ENCODE results near the gene ZNF627.
"Not testable (repeated sequence)": the region's sequence is repeated elsewhere in the genome, so short reads cannot be mapped to it uniquely, and the experiment has no call there.

Gene ZNF627

DNA sequence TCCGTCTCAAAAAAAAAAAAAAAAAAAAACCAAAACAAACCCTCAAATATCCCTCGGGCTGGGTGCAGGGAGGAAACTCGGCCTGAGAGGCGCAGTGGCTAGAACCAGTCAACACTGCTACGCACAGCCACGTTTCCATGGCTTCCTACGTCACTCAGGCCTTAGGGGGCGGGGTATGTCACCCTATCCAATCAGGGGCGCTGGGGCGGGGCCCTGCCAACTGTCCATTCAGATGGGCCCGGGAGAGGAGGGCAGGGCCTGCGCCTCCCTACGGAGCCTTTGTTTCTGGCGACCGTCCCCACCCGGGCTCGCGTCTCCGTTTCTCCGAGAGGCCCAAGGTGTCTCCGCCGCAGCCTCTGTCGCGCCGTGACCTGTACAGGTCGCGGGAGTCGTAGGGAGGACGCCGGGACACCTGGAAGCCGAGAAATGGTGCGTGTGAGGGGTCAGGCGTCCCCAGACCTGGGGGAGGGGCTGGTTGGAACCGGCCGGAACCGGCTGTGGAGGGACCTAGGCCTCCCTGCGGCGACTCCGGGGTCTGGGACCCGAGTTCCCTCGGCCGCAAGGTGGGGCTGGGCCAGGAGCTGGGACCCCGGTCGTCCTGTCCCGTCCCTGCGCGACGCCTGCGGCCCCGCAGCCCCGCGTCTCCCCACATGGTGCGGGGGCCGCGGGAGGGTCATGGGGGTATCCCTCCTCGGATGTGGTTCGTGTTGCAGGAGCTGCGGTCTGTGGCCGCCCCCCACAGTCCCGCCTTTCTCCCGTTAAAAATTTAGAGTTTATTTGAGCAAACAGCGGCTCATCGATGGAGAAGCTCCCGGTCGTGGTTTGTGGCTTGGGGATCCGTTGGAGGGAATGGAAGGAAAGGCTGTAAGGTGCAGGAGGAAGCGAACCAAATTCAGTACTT lies at the start of gene ZNF627:
Gene ZNF627 (plus strand): TSS at position 282 of the 901 bp plus-strand sequence. CDS start 145 bp downstream, at position 427.
- DNase-seq (ENCODE audit: low read depth) = peak; percentile 98

DNA sequence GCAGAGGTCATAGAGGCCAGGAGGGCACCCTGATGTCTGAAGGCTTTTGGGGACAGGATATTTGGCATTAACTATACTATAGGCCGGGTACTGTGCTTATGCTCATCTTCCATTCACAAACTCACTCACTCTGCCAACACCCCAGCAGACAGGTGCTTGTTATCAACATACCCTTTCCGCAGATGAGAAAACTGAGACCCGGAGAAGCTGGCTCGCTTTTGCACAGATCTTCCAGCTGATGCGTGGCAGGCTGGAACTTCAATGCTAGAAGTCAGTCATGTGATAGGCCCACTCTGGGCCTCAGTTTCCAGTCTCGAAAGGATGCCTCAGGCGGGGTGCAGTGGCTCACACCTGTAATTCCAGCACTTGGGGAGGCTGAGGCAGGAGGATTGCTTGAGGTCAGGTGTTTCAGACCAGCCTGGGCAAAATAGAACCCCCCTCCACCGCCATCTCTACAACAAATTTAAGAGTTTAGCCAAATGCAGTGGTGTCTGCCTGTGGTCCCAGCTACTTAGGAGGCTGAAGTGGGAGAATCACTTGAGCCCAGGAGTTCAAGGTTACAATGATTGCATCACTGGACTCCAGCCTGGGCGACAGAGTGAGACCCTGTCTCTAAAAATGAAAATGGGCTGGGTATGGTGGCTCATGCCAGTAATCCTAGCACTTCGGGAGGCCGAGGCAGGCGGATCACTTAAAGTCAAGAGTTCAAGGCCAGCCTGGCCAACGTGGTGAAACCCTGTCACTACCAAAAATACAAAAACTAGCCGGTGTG lies 49.2 kb upstream of the ZNF627 start:
- no peak for DNase-seq (ENCODE audit: low read depth)

DNA sequence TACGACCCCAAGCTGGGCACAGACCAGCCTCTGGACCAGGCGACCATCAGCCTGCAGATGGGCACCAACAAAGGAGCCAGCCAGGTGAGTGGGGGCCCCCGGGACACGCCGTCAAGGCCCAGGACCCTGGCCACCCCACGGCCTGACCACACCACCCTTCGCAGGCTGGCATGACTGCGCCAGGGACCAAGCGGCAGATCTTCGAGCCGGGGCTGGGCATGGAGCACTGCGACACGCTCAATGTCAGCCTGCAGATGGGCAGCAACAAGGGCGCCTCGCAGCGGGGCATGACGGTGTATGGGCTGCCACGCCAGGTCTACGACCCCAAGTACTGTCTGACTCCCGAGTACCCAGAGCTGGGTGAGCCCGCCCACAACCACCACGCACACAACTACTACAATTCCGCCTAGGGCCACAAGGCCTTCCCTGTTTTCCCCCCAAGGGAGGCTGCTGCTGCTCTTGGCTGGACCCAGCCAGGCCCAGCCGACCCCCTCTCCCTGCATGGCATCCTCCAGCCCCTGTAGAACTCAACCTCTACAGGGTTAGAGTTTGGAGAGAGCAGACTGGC lies 47.8 kb upstream of the ZNF627 start:
- DNase-seq (ENCODE audit: low read depth) = no peak

DNA sequence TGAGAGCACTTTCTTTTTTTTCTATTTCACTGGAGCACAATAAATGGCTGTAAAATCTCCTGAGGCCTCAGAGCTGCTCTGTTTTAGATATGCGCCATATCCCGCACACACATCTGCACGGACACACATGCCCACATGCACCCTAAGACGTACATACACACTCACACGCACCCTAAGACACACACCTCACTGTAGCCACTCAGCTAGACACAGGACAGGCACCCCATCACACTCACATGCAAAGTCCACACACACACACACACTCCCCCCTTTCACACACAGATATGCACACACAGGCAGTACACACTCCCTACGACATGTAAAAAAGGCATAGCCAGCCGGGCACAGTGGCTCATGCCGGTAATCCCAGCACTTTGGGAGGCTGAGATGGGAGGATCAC lies 47.0 kb upstream of the ZNF627 start:
- no peak for DNase-seq (ENCODE audit: low read depth)

DNA sequence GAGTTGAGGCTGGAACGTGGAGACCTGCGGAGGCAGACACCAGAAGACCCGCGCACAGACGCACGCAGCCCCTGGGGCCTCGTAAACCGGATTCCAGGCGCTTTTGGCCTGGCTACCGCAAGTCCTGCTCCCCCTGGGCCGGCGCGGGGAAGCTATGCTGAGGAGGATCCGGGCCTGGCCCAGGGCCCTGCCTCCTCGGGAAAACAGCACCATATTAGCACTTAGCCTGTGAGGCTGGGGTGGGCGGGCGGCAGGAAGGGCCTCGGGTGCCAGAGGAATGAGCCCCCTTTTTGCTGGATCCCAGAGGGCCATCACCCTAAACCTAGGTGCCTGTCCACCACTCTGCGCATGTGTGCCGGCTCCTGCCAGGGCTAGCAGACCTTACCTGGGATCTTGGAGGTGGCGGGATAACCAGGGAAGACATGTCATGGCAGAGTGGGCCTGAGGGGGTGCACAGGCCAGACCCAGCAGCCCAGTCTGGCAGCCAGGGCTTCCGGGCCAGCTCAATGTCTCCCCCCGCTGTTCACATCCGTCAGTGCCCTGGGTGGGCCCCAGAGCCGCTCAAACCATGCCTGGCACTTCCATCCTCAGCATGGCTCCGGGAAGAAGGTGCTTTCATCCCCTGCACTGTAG lies 45.6 kb upstream of the ZNF627 start:
- no peak for DNase-seq (ENCODE audit: low read depth)

DNA sequence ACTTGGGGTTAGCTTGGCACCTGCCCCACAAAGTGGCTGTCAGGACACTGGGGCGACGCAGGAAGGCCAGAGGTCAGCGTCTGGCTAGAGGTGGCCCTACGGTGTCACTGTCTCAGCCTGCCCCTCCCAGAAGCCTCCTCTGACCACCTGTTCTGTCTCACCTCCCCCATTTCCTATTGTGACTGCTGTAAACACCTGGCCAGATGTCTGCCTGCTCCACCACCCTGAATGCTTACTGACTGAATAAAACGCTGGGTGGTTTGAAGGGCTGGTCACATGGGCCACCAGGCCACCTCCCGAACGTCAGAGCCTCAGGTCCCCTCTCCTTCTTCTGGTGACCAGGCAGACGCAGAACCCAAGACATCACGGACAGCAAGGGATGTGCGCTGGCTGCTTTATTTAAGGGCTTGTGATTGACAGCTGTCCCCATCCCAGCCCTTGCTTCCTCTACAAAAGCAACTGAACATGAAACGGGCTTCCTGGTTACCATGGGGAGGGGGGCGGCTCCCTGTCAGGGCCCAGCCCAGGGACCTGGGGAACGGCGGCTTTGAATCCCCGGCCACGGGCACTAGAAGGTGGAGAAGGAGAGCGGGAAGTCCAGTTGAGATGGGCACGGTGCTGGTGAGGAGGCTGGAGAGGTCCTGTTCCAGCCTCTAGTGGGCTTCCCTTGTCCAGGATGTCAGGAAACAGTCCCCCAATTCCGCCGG lies 44.5 kb upstream of the ZNF627 start:
- no peak for DNase-seq (ENCODE audit: low read depth)

DNA sequence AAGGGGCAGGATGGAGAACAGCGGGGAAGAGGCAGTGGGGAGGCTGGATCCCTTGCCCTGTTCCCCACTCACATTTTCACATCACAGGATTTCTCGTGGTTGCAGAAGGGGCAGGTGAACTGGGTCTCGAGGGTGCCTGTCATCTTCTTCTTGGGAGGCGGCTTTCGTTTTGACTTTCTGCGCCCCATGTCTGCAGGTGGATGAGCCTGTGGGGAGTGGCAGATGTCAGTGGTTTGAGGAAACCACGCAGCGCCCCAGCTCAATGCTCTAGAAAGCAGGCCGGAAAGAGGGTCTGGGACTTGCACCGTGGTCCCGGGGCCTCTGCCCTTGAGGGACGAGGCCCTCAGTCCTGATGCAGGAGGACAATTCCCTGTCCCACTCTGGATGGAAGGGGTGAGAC lies 43.1 kb upstream of the ZNF627 start:
- no peak for DNase-seq (ENCODE audit: low read depth)

DNA sequence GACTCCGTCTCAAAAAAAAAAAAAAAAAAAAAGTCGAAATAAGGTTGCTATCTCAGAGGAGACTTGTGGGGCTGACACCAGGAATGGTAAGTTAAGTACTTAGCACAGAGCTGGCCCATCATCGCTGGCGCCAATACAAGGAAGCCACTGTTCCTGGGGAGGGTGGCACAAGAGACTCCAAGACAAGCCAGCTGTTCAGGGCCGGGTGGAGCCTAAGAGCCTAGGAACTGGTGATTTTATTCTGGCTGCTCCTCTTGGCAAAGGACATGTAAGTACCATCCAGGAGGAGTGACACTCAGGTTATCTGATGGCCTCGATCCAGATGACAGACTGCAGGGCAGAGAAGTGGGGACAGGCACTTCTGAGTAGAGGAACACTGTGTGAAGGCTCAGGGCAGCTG lies 42.0 kb upstream of the ZNF627 start:
- no peak for DNase-seq (ENCODE audit: low read depth)

DNA sequence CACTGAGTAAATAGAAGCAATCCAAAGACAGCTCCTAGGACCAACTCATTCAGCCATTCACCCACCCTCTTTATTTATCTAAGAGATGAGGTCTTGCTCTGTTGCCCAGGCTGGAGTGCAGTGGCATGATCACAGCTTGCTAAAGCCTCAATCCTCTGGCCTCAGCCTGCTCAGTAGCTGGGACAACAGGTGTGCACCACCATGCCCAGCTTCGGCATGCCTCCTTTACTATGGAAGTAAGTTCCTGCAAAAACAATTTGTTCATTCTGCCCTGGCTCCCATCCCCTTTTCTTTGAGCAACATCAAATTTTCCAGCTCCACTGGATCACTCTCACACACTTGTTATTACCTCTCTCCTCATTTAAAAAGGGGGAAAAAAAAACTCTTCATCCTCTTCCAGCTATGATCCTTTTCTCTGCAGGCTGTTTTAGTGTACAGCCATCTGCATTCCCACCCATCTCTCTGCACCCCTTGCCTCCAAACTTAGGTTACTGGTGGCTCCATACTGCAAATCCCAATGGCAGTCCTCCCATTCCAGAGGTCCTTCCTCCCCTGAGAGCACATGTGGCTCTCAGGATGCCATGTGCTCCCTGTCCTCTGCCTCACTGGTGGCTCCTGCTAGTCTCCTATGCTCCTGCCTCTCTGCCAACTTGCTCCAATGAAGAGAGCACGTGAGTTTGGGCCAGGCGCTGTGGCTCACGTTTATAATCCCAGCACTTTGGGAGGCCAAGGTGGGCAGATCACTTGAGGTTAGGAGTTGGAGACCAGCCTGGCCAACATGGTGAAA lies 40.5 kb upstream of the ZNF627 start:
- DNase-seq (ENCODE audit: low read depth) = no peak

DNA sequence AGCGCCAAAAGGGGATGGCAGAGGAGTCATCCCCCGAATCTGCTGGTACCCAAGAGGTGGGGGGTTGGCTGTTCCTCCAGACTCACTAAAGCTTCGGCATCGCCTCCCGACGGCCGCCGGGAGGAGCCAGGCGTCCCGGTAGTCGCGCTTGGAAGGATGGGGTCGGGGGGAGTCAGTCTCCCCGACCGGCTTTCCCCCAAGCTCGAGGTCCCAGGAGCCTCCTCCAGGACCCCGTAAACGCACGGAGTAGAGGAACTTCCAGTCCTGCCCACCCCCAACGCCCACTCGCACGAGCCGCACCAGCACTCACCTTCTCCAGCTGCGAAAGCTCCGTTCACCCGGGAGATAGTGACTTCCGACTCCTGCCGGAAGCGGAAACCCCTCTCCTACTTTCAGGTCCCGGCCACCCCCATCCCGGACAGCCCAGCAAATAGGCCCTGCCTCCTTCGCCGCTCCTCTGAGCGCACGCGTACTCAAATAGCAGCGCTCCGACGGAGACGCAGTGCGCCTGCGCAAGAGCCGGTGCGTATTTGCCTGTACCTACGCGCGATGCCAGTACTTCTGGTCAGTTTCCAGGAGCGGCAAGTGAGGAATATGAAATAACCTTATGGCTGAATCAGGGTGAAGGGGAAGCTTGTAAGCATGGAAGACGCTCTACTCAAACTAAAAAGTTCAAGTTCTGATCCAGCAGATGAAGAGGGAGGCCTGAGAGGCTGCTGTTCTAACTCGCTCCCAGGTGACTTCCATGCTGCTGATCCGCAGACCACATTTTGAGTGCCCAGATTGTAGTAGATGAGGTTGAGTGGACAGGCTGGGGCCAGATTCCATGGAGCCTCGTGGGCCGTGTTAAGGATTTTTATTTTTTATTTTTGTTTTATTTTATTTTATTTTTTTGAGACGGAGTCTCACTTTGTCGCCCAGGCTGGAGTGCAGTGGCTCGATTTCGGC lies 38.1 kb upstream of the ZNF627 start, which contains the start of gene ELOF1:
Gene ELOF1 (minus strand): TSS at position 350 of the 948 bp plus-strand sequence. CDS start 4,883 bp downstream, outside the sequence.
- peak; percentile 94 for DNase-seq (ENCODE audit: low read depth)

DNA sequence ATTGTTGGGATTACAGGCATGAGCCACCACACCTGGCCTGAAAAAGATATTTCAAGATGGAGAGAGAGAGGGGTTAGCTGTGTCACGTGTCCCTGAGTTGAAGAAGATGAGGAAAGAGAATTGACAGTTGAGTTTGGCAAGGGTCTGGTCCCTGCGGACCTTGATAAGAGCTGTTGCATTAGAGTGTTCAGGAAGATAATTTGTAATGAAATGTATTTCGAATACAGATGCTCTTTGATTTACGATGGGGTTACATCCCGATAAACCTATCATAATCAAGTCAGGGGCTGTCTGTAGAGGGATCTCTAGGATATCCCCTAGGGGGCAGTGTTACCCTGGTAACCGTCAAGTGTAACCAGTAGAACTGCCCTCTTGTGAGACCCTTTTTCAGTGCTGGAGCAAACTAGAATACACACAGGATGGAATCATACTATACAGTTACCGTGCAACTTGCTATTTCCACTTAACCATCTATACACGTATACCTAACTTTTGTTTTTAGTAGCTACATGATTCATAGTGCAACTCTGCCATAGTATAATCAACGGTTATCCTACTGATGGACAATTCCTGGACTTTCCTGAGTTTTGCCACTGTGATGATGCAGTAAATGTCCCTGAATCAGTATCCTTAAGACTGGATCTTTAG lies 36.8 kb upstream of the ZNF627 start:
- DNase-seq (ENCODE audit: low read depth) = no peak

DNA sequence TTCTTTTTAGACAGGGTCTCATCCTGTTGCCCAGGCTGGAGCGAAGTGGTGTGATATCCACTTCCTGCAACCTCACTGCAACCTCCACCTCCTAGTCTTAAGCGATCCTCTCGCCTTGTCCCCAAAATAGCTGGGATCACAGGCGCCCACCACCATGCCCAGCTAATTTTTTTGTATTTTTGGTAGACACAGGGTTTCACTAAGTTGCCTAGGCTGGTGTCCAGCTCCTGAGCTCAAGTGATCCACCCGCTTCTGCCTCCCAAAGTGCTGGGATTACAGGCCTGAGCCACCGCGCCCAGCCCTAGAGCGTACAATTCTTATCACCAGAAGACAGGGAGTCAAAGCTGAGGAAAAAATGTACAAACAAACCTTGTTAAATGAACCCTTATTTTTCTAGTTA lies 33.8 kb upstream of the ZNF627 start:
- DNase-seq (ENCODE audit: low read depth) = no peak

DNA sequence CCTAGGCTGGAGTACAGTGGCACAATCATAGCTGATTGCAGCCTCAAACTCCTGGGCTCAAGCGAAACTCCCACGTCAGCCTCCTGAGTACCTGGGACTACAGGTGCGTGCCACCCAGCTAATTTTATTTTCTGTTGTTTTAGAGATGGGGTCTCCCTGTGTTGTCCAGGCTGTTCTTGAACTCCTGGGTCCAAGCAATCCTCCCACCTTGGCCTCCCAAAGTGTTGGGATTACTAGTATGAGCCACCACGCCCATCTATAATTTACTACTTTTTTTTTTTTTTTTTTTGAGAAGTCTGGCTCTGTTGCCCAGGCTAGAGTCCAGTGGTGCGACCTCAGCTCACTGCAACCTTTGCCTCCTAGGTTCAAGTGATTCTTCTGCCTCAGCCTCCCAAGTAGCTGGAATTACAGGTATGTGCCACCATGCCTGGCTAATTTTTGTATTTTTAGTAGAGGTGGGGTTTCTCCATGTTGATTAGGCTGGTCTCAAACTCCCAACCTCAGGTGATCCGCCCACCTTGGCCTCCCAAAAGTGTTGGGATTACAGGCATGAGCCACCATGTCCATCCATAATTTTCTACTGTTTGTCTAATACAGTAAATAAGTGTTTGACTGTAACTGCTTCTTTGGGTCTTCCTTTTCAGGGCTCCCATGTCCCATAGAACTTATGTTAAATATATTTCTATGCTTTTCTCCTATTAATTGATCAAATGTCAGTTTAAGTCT lies 33.0 kb upstream of the ZNF627 start:
- not testable (repeated sequence) for DNase-seq (ENCODE audit: low read depth)

DNA sequence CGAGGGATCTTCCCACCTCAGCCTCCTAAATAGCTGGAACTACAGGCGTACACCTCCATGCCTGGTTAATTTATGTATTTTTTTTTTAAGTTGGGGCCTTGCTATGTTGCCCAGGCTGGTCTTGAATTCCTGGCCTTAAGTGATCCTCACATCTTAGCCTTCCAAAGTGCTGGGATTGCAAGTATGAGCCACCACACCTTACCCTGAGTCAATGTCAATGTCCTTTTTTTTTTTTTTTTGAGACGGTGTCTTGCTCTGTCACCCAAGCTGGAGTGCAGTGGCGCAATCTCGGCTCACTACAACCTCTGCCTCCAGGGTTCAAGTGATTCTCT lies 31.7 kb upstream of the ZNF627 start:
- DNase-seq (ENCODE audit: low read depth) = not testable (repeated sequence)

DNA sequence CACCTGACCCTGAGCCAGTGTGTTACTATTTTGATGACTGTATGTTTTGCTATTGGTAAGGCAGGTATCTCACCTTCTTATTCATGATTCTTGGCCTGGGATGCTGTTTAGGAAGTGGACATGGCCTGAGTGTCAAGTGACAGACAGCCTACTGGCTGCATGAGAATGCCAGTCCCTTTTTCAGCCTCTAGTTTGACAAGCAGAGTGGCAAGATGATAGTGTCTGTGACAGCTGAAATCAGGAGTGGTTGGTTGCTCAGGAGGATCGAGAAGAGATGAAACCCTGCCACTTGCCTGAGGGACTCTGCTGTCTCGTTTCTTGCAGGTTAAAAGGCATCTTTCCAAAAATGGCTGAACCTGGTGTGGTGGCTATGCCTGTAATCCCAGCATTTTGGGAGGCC lies 31.1 kb upstream of the ZNF627 start:
- no peak for DNase-seq (ENCODE audit: low read depth)

DNA sequence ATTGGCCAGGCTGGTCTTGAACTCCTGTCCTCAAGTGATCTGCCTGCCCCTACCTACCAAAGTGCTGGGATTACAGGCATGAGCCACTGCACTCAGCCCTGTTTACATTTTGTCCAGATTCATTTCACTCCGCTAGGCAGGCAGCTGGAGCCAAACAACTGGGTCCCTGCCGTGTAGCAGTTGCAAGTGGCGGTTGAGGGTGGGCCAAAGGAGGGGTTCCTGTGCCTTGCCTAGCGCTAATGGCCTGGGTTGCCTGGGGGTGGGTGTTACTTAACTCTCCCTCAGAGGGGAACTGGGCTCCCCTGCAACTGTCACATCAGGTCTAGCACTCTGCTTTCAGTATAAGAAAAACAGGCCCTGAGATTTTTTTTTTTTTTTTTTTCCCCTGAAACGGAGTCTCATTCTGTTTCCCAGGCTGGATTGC lies 27.2 kb upstream of the ZNF627 start:
- no peak for DNase-seq (ENCODE audit: low read depth)

DNA sequence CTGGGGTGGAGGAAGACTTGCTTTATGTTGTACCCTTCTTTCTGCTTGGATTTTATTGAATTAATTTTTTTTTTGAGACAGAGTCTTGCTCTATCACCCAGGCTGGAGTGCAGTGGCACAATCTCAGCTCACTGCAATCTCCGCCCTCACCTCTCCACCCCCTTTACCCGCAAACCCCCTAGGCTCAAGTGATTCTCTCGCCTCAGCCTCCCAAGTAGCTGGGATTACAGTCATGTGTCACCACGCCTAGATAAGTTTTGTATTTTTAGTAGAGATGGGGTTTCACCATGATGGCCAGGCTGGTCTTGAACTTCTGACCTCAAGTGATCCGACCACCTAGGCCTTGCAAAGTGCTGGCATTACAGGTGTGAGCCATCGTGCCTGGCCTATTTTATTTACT lies 23.9 kb upstream of the ZNF627 start:
- DNase-seq (ENCODE audit: low read depth) = not testable (repeated sequence)

DNA sequence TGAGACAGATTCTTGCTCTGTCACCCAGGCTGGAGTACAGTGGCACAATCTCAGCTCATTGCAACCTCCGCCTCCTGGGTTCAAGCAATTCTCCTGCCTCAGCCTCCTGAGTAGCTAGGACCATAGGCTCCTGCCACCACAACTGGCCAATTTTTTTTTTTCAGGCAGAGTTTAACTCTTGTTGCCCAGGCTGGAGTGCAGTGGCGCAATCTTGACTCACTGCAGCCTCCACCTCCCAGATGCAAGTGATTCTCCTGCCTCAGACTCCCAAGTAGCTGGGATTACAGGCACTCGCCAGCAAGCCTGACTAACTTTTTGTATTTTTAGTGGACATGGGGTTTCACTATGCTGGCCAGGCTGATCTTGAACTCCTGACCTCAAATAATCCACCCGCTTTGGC lies 23.5 kb upstream of the ZNF627 start:
- DNase-seq (ENCODE audit: low read depth) = not testable (repeated sequence)
